Measurements from ENCODE around the gene IL1RAP.

Gene IL1RAP

GRCh38 chr3:190626951-190627620 is 113.2 kb downstream of the IL1RAP start:
- Mint-ChIP-seq H3K4me1 (ENCODE audit: low read depth) (peaks cover 20% of the 10 kb centered on the region), H3K9me3 (no peaks in the 10 kb centered on the region), H3K27ac (no peak overlapping the region), H3K4me3 (no peak overlapping the region), H3K36me3 (ENCODE audit: low read depth) (peaks cover 24% of the 10 kb centered on the region), H3K27me3 (ENCODE audit: low read depth) (no peaks in the 10 kb centered on the region)

DNA sequence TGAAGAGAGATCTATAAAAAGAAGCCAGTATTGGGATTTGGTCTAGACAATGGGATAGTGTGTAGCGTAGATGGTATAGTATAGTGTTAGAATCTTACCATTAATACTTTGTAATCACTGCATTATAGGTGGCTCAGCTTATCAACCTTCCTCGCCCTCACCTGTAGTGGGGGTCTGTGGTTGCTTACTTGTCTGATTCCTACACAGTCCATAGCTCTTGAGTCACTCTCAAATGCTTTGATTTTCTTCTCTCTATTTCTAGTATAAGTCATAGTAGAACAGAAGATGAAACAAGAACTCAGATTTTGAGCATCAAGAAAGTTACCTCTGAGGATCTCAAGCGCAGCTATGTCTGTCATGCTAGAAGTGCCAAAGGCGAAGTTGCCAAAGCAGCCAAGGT is 115.2 kb downstream of the IL1RAP start:
- Mint-ChIP-seq H3K9me3 (no peaks in the 10 kb centered on the region), H3K4me3 (no peak overlapping the region), H3K4me1 (ENCODE audit: low read depth) (peaks cover 8% of the 10 kb centered on the region), H3K27me3 (ENCODE audit: low read depth) (no peaks in the 10 kb centered on the region), H3K27ac (no peak overlapping the region), H3K36me3 (ENCODE audit: low read depth) (peaks cover 13% of the 10 kb centered on the region)

GRCh38 chr3:190631295-190631694 is 117.4 kb downstream of the IL1RAP start:
- Mint-ChIP-seq H3K36me3 (ENCODE audit: low read depth) (peaks cover 3% of the 10 kb centered on the region), H3K4me1 (ENCODE audit: low read depth) (peaks cover 2% of the 10 kb centered on the region), H3K9me3 (no peaks in the 10 kb centered on the region), H3K27me3 (ENCODE audit: low read depth) (no peaks in the 10 kb centered on the region), H3K27ac (no peak overlapping the region), H3K4me3 (no peak overlapping the region)

- H3K27ac Mint-ChIP-seq = no peak overlapping the region
- H3K27me3 Mint-ChIP-seq (ENCODE audit: low read depth) = no peaks in the 10 kb centered on the region
- H3K4me1 Mint-ChIP-seq (ENCODE audit: low read depth) = peaks cover 1% of the 10 kb centered on the region
- no peaks in the 10 kb centered on the region for H3K9me3 Mint-ChIP-seq
- peaks cover 12% of the 10 kb centered on the region for H3K36me3 Mint-ChIP-seq (ENCODE audit: low read depth)
- no peak overlapping the region for H3K4me3 Mint-ChIP-seq
Observed at GRCh38 chr3:190641564-190641963, 127.7 kb downstream of the IL1RAP start.

DNA sequence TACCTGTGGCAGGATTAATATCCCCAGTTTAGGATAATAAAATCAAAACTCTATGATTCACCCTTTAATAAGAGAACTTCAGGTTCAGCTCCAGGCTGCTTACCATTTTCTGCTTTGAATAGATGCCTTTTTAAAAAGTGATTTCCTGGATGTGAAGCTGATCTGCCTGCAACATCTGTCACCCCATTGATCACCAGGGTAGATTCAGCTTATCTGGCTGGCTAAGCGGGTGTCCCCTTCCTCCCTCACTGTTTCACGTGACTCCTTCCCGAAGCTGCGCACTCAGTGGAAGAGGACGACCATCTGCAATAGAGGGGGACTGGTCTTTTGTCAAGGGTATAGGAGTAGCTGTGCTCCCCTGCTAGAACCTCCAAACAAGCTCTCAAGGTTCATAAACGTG is 128.1 kb downstream of the IL1RAP start:
- Mint-ChIP-seq H3K27me3 (ENCODE audit: low read depth) (no peaks in the 10 kb centered on the region), H3K36me3 (ENCODE audit: low read depth) (peaks cover 11% of the 10 kb centered on the region), H3K4me1 (ENCODE audit: low read depth) (peaks cover 2% of the 10 kb centered on the region), H3K4me3 (no peak overlapping the region), H3K9me3 (no peaks in the 10 kb centered on the region), H3K27ac (no peak overlapping the region)

DNA sequence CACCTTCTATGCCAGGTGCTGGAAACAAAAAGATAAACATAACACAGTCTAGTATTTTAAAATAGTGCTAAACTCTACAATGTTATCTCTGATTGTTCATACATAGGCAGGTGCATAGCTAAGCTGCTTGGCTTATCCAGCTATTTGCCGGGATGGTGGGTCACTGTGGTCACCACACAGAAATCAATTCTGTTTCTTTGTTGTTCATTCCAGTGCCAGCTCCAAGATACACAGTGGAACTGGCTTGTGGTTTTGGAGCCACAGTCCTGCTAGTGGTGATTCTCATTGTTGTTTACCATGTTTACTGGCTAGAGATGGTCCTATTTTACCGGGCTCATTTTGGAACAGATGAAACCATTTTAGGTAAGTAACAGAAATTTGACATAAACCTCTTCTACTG is 130.2 kb downstream of the IL1RAP start:
- peaks cover 16% of the 10 kb centered on the region for H3K36me3 Mint-ChIP-seq (ENCODE audit: low read depth)
- no peaks in the 10 kb centered on the region for H3K9me3 Mint-ChIP-seq
- H3K4me1 Mint-ChIP-seq (ENCODE audit: low read depth) = peaks cover 3% of the 10 kb centered on the region
- no peak overlapping the region for H3K27ac Mint-ChIP-seq
- H3K27me3 Mint-ChIP-seq (ENCODE audit: low read depth) = no peaks in the 10 kb centered on the region
- no peak overlapping the region for H3K4me3 Mint-ChIP-seq

DNA sequence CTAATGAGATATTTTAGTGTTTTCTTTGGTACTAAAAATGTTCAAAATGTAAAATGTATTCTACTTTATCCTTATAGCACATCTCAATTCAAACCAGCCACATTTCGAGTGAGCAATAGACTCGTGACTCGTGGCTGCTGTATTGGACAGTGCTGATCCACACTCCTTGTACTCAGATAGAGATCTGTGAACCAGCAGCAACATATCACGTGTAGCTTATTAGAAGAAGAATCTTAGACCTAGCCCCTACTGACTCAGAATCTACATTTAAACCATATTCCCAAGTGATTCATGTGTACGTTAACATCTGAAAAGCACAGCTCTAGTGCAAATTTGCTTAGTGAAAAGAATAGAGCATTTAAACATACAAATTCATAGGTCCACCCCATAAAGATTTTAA is 130.9 kb downstream of the IL1RAP start:
- Mint-ChIP-seq H3K4me3 (no peak overlapping the region), H3K36me3 (ENCODE audit: low read depth) (peaks cover 18% of the 10 kb centered on the region), H3K4me1 (ENCODE audit: low read depth) (peaks cover 3% of the 10 kb centered on the region), H3K27ac (no peak overlapping the region), H3K27me3 (ENCODE audit: low read depth) (no peaks in the 10 kb centered on the region), H3K9me3 (no peaks in the 10 kb centered on the region)

DNA sequence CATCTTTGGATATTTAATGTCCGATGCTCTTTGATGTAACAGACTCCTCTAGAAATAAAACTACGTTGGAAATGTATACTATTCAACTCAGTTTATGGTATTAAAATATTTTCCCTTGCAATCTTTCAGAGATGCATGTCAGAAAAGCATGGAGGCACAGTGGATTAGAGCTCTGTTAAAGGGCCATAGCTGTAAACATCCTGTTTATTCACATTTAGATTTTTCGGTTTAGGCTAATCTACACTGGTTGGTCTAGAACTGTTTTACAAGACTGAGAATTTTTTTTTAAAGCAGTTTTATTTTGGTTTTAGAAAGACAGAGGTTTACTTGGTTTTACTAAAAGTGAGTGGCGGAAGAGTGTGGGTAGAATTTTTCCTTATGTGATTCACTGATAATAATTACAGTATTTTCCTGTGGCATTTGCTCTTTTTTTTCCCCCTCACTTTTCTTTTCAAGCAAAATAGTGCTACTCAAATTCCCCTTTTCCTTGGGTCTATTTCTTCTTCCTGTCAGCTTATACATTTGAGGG is 132.1 kb downstream of the IL1RAP start:
- H3K9me3 Mint-ChIP-seq = no peaks in the 10 kb centered on the region
- H3K27me3 Mint-ChIP-seq (ENCODE audit: low read depth) = no peaks in the 10 kb centered on the region
- H3K4me3 Mint-ChIP-seq = no peak overlapping the region
- no peak overlapping the region for H3K27ac Mint-ChIP-seq
- peaks cover 18% of the 10 kb centered on the region for H3K36me3 Mint-ChIP-seq (ENCODE audit: low read depth)
- peaks cover 3% of the 10 kb centered on the region for H3K4me1 Mint-ChIP-seq (ENCODE audit: low read depth)

- H3K4me1 Mint-ChIP-seq (ENCODE audit: low read depth) = peaks cover 3% of the 10 kb centered on the region
- H3K27ac Mint-ChIP-seq = no peak overlapping the region
- H3K36me3 Mint-ChIP-seq (ENCODE audit: low read depth) = peaks cover 18% of the 10 kb centered on the region
Observed at GRCh38 chr3:190646996-190647395, 133.1 kb downstream of the IL1RAP start.

DNA sequence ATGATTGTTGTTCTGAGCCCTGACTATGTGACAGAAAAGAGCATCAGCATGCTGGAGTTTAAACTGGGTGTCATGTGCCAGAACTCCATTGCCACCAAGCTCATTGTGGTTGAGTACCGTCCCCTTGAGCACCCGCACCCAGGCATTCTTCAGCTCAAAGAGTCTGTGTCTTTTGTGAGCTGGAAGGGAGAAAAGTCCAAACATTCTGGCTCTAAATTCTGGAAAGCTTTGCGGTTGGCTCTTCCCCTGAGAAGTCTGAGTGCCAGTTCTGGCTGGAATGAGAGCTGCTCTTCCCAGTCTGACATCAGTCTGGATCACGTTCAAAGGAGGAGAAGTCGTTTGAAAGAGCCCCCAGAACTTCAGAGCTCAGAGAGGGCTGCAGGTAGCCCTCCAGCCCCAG is 142.0 kb downstream of the IL1RAP start:
- Mint-ChIP-seq H3K27me3 (ENCODE audit: low read depth) (peaks cover 18% of the 10 kb centered on the region), H3K4me1 (ENCODE audit: low read depth) (no peaks in the 10 kb centered on the region), H3K4me3 (no peak overlapping the region), H3K36me3 (ENCODE audit: low read depth) (no peaks in the 10 kb centered on the region), H3K9me3 (peaks cover 4% of the 10 kb centered on the region), H3K27ac (no peak overlapping the region)

More at GRCh38 chr3:190646996-190647395, 133.1 kb downstream of the IL1RAP start:
- no peak overlapping the region for H3K4me3 Mint-ChIP-seq
- H3K27me3 Mint-ChIP-seq (ENCODE audit: low read depth) = no peaks in the 10 kb centered on the region
- no peaks in the 10 kb centered on the region for H3K9me3 Mint-ChIP-seq

GRCh38 chr3:190658106-190658505 is 144.2 kb downstream of the IL1RAP start:
- H3K4me1 Mint-ChIP-seq (ENCODE audit: low read depth) = no peaks in the 10 kb centered on the region
- no peaks in the 10 kb centered on the region for H3K36me3 Mint-ChIP-seq (ENCODE audit: low read depth)
- no peak overlapping the region for H3K27ac Mint-ChIP-seq
- H3K27me3 Mint-ChIP-seq (ENCODE audit: low read depth) = peaks cover 29% of the 10 kb centered on the region
- H3K9me3 Mint-ChIP-seq = peaks cover 4% of the 10 kb centered on the region
- H3K4me3 Mint-ChIP-seq = no peak overlapping the region

GRCh38 chr3:190666821-190667220 is 152.9 kb downstream of the IL1RAP start:
- Mint-ChIP-seq H3K4me1 (ENCODE audit: low read depth) (no peaks in the 10 kb centered on the region), H3K4me3 (no peak overlapping the region), H3K9me3 (no peaks in the 10 kb centered on the region), H3K27me3 (ENCODE audit: low read depth) (peaks cover 16% of the 10 kb centered on the region), H3K27ac (no peak overlapping the region), H3K36me3 (ENCODE audit: low read depth) (no peaks in the 10 kb centered on the region)

GRCh38 chr3:190671658-190672057 is 157.8 kb downstream of the IL1RAP start:
- H3K4me1 Mint-ChIP-seq (ENCODE audit: low read depth) = no peaks in the 10 kb centered on the region
- H3K27ac Mint-ChIP-seq = no peak overlapping the region
- peaks cover 15% of the 10 kb centered on the region for H3K27me3 Mint-ChIP-seq (ENCODE audit: low read depth)
- H3K9me3 Mint-ChIP-seq = no peaks in the 10 kb centered on the region
- no peaks in the 10 kb centered on the region for H3K36me3 Mint-ChIP-seq (ENCODE audit: low read depth)
- H3K4me3 Mint-ChIP-seq = no peak overlapping the region

DNA sequence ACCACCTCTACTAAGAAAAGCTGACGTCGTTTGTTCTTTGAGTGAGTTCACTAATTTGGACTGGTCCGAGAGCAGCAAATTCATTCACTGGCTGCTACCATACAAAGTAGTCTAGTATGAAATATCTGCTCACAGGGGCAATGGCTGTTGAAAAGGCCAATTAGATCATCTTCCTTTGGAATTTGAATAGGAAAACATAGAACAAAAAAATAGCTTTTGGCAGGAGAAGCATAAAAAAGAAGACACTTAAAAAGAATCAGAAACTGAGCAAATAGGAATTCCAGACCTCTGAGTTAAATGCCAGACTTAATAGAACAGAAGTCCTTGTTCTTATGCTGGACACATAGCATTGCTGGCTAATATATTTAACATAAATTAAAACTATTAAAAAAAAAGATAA is 159.3 kb downstream of the IL1RAP start:
- Mint-ChIP-seq H3K4me3 (no peak overlapping the region), H3K36me3 (ENCODE audit: low read depth) (no peaks in the 10 kb centered on the region), H3K27ac (no peak overlapping the region), H3K9me3 (peaks cover 2% of the 10 kb centered on the region), H3K27me3 (ENCODE audit: low read depth) (peaks cover 17% of the 10 kb centered on the region), H3K4me1 (ENCODE audit: low read depth) (no peaks in the 10 kb centered on the region)

- H3K36me3 Mint-ChIP-seq (ENCODE audit: low read depth) = no peaks in the 10 kb centered on the region
- no peak overlapping the region for H3K4me3 Mint-ChIP-seq
- peaks cover 6% of the 10 kb centered on the region for H3K9me3 Mint-ChIP-seq
- H3K27me3 Mint-ChIP-seq (ENCODE audit: low read depth) = peaks cover 20% of the 10 kb centered on the region
- H3K4me1 Mint-ChIP-seq (ENCODE audit: low read depth) = no peaks in the 10 kb centered on the region
- H3K27ac Mint-ChIP-seq = no peak overlapping the region
Observed at GRCh38 chr3:190676481-190676880, 162.6 kb downstream of the IL1RAP start.

Measured in T-helper 1 cell treated with Interleukin-12 subunit alpha and Interleukin-12 subunit beta and Interleukin-4 antibody, amounts not matched to agents 30 μg/mL and 1 μg/mL, for 36 hours (primary cell).